ENCODE results near the gene CARD14.

Gene CARD14

GRCh38 chr17:80169784-80170500 is at the start of gene CARD14:
CARD14 (plus strand) TSS chr17:80170030; CDS start chr17:80181439, 11,409 bp downstream.
- DNase-seq: no peak

GRCh38 chr17:80122026-80122575 is 47.7 kb upstream of the CARD14 start:
- DNase-seq: no peak

GRCh38 chr17:80122926-80123505 is 46.8 kb upstream of the CARD14 start:
- DNase-seq: no peak

- DNase-seq: no peak
Observed at GRCh38 chr17:80123791-80124190, 46.0 kb upstream of the CARD14 start.

- DNase-seq: no peak
Observed at GRCh38 chr17:80124351-80124981, 45.4 kb upstream of the CARD14 start.

GRCh38 chr17:80125656-80126448 is 44.0 kb upstream of the CARD14 start:
- no peak for DNase-seq

- no peak for DNase-seq
Observed at GRCh38 chr17:80126449-80126715, 43.4 kb upstream of the CARD14 start.

- DNase-seq: no peak
Observed at GRCh38 chr17:80129006-80129565, 40.7 kb upstream of the CARD14 start.

- DNase-seq: no peak
Observed at GRCh38 chr17:80130992-80131391, 38.8 kb upstream of the CARD14 start.

GRCh38 chr17:80132906-80133625 is 36.8 kb upstream of the CARD14 start:
- DNase-seq: no peak

- DNase-seq: no peak
Observed at GRCh38 chr17:80133626-80133970, 36.2 kb upstream of the CARD14 start.

- DNase-seq: no peak
Observed at GRCh38 chr17:80137131-80137530, 32.7 kb upstream of the CARD14 start.

- DNase-seq: no peak
Observed at GRCh38 chr17:80138856-80139426, 30.9 kb upstream of the CARD14 start.

- no peak for DNase-seq
Observed at GRCh38 chr17:80141463-80142165, 28.2 kb upstream of the CARD14 start.

- no peak for DNase-seq
Observed at GRCh38 chr17:80142929-80143328, 26.9 kb upstream of the CARD14 start.

GRCh38 chr17:80145076-80146075 is 24.5 kb upstream of the CARD14 start:
- no peak for DNase-seq

GRCh38 chr17:80146121-80147034 is 23.5 kb upstream of the CARD14 start:
- no peak for DNase-seq

GRCh38 chr17:80147035-80147822 is 22.6 kb upstream of the CARD14 start, which contains the start of gene EIF4A3:
EIF4A3 (minus strand) TSS chr17:80147128; CDS start chr17:80146961, 167 bp downstream.
- DNase-seq: peak; percentile 100
